Duodenal mucosa (tissue), 2 donors: ENCODE results near the gene ID4.
"Not testable (repeated sequence)": the region's sequence is repeated elsewhere in the genome, so short reads cannot be mapped to it uniquely, and the experiment has no call there.

ENCODE experiments used
- H3K27ac ChIP-seq: one replicate; pipeline ENCODE4 v1.7.0; 2013; ENCODE audit warnings: low read depth, low read length
- H3K27me3 ChIP-seq, 2 donors: one replicate each; pipeline ENCODE4 v1.7.0; 2013; ENCODE audit warnings: low read length in 2 of 2, control low read depth in 1 of 2; ENCODE audit not compliant: insufficient read depth in 2 of 2, control insufficient read depth in 1 of 2
- H3K36me3 ChIP-seq, 2 donors: one replicate each; pipeline ENCODE4 v1.7.0; 2013; ENCODE audit warnings: low read length in 2 of 2, control low read depth in 1 of 2; ENCODE audit not compliant: insufficient read depth in 2 of 2, control insufficient read depth in 1 of 2
- H3K4me1 ChIP-seq, 2 donors: one replicate each; pipeline ENCODE4 v1.7.0; 2013; ENCODE audit warnings: low read length in 2 of 2, control low read depth in 1 of 2; ENCODE audit not compliant: insufficient read depth in 2 of 2, control insufficient read depth in 1 of 2
- H3K4me3 ChIP-seq, 2 donors: one replicate each; pipeline ENCODE4 v1.7.0; 2013; ENCODE audit warnings: low read length in 2 of 2, low read depth in 1 of 2
- H3K9ac ChIP-seq, 2 donors: one replicate each; pipeline ENCODE4 v1.7.0; 2013; ENCODE audit warnings: low read length in 2 of 2, low read depth in 1 of 2
- H3K9me3 ChIP-seq, 2 donors: one replicate each; pipeline ENCODE4 v1.7.0; 2013; ENCODE audit warnings: low read length in 2 of 2, control low read depth in 1 of 2; ENCODE audit not compliant: control insufficient read depth in 1 of 2

Gene ID4

DNA sequence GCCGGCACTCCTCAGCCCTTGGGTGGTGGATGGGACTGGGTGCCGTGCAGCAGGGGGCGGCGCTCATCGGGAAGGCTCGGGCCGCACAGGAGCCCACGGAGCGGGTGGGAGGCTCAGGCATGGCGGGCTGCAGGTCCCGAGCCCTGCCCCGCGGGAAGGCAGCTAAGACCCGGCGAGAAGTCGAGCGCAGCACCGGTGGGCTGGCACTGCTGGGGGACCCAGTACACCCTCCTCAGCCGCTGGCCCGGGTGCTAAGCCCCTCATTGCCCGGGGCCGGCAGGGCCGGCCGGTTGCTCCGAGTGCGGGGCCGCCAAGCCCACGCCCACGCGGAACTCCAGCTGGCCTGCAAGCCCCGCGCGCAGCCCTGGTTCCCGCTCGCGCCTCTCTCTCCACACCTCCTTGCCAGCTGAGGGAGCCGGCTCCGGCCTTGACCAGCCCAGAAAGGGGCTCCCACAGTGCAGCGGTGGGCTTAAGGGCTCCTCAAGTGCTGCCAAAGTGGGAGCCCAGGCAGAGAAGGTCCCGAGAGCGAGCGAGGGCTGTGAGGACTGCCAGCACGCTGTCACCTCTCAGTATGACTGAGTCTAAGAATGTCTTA, 17.3 kb downstream of the ID4 start:
- not testable (repeated sequence) for H3K9me3 ChIP-seq, H3K27ac ChIP-seq, H3K4me3 ChIP-seq, H3K4me1 ChIP-seq, H3K27me3 ChIP-seq, H3K9ac ChIP-seq, H3K36me3 ChIP-seq

DNA sequence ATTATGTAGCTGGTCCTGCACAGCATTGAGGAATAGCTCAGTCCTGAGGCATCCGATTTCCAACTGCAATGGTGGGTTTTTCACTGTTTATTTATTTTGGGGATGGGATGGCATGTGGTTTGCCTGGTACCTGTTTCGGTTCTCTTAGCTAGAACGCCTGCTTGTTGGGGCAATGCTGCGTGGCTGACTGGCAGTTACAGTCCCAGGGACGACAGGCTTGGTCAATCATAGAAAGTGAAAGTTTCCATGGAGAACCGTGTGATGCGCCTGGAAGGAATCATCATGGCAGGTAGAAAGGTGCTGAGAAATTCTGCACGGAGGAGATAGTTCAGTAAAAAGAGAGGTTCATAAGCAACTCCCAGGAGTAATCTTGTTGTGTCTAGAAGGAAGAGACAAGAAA, 18.4 kb downstream of the ID4 start:
- Histone ChIP-seq H3K27ac (no peak overlapping the region), H3K36me3 (no peaks in the 10 kb centered on the region), H3K27me3 (no peaks in the 10 kb centered on the region), H3K9me3 (no peaks in the 10 kb centered on the region), H3K9ac (no peak overlapping the region), H3K4me3 (no peak overlapping the region), H3K4me1 (peaks cover 0 to 5% of the 10 kb centered on the region in 2 donors)

DNA sequence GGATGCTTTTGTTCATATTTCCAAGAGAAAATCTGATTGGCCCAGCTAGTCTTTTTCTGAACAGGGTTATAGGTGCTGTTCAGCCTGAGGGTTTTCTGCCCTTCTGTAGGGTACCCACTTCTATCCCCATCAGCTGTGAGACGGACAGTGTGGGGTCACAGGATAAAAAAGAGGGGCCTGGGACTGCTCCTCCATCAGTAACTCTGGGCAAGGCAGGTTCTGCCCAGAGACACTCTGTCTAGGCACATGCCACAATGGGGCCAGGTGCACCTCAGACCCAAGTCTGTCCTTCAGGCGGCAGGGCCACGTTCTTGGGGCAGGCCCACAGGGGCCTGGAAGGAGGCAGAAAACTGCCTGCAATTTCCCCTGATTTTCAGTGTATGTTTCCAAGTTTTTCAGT, 20.0 kb downstream of the ID4 start:
- H3K9me3 ChIP-seq = no peaks in the 10 kb centered on the region
- H3K27me3 ChIP-seq = no peaks in the 10 kb centered on the region
- no peaks in the 10 kb centered on the region for H3K36me3 ChIP-seq

DNA sequence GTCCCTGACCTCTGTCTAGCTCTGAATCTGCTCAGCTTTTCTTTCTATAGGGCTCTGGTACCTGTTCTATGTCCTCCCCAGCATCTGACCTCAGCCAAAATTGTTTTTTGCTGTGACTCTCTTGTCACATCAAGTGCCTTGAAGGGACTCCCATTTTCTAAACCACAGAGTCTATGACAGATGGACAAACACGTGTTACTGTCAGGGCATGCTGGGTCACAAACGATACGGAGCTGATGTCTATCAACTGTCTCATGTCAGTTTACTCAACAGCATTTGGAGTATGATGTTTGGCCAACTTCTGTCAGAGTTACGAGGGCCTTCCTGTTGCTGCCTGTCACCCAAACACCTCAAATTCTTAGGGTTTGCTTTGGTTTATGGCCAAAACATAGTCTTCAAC, 20.5 kb downstream of the ID4 start:
- H3K27ac ChIP-seq = no peak overlapping the region
- H3K4me1 ChIP-seq = no peaks in the 10 kb centered on the region

More for the DNA sequence above, 20.0 kb downstream of the ID4 start:
- Histone ChIP-seq H3K4me1 (no peaks in the 10 kb centered on the region), H3K27ac (no peak overlapping the region), H3K4me3 (no peak overlapping the region), H3K9ac (no peak overlapping the region)

DNA sequence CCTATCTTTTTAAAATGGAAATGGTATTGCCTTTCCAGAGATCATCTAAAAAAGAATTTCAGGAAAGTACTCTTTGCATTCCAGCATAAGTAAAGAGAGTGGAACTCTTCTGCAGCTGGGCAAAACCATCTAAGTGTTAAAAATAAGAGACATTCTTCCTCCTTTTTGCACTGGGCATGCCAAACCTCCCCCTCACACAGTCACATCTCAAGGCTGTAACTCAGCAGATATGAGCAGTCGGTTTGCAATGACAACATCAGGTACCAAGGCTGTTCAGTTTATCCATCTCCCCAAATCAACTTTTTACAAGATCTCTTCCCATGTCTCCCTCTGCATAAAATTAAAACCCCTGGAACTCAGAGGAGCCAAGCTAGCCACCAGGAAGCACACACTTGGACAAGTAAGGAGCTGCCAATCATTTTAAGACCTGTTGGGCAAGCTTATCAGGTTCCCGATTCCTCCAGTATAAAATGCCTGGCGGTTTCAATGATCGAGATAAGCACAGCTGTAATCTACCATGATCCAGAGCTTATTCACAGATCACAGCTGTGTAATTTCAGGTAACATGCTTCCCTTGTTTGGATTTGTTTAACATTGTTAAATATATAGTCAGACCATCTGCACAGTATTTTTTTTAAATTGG, 23.2 kb downstream of the ID4 start:
- H3K9me3 ChIP-seq = no peaks in the 10 kb centered on the region

More for the DNA sequence above, 20.5 kb downstream of the ID4 start:
- no peaks in the 10 kb centered on the region for H3K9me3 ChIP-seq
- H3K9ac ChIP-seq = no peak overlapping the region
- H3K36me3 ChIP-seq = no peaks in the 10 kb centered on the region
- no peaks in the 10 kb centered on the region for H3K27me3 ChIP-seq
- no peak overlapping the region for H3K4me3 ChIP-seq

DNA sequence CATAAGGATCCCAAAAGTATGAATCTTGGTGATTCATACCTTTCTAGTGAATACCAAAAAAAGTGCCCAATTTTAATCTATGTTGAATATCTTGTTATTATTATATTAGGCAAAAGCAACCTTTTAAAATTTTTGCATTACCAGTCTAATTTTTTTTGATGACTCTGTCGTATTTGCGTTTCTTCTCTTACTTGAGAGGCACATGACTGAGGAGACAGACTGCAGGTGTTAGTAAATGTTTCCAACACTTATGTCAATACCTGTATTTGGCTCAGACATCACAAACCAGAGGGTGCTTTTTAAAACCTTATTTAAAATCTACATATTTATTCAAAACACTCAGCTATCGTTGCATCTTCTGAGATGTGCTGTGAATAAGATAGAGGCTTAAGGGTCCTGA, 27.1 kb downstream of the ID4 start:
- Histone ChIP-seq H3K4me3 (no peak overlapping the region), H3K4me1 (no peaks in the 10 kb centered on the region), H3K9ac (no peak overlapping the region), H3K36me3 (no peaks in the 10 kb centered on the region), H3K9me3 (no peaks in the 10 kb centered on the region), H3K27me3 (no peaks in the 10 kb centered on the region), H3K27ac (no peak overlapping the region)

More for the DNA sequence above, 23.2 kb downstream of the ID4 start:
- H3K4me1 ChIP-seq = no peaks in the 10 kb centered on the region
- no peak overlapping the region for H3K27ac ChIP-seq
- H3K27me3 ChIP-seq = no peaks in the 10 kb centered on the region
- H3K9ac ChIP-seq = no peak overlapping the region
- H3K36me3 ChIP-seq = no peaks in the 10 kb centered on the region
- H3K4me3 ChIP-seq = no peak overlapping the region

DNA sequence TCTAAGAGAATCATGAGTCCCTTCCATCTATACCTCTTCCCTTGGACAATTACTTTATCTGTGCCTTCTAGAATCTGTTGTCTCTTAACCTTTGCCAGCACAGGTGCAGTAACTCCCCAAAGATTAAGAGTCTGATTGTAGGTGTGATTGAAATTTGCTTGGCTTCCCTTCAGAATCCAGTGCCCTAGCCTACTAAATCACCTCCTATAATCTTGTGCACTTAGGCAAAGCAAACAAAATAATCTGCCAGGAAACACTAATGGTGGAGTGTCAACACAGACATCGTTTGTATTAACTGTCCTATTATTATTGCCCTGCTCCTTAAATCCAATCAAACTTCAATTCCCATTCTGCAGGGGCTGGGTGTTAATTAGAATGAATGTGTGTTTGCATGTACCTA, 28.0 kb downstream of the ID4 start:
- no peak overlapping the region for H3K27ac ChIP-seq
- no peak overlapping the region for H3K4me3 ChIP-seq
- H3K36me3 ChIP-seq = no peaks in the 10 kb centered on the region
- no peak overlapping the region for H3K9ac ChIP-seq
- no peaks in the 10 kb centered on the region for H3K4me1 ChIP-seq
- H3K9me3 ChIP-seq = no peaks in the 10 kb centered on the region
- no peaks in the 10 kb centered on the region for H3K27me3 ChIP-seq

DNA sequence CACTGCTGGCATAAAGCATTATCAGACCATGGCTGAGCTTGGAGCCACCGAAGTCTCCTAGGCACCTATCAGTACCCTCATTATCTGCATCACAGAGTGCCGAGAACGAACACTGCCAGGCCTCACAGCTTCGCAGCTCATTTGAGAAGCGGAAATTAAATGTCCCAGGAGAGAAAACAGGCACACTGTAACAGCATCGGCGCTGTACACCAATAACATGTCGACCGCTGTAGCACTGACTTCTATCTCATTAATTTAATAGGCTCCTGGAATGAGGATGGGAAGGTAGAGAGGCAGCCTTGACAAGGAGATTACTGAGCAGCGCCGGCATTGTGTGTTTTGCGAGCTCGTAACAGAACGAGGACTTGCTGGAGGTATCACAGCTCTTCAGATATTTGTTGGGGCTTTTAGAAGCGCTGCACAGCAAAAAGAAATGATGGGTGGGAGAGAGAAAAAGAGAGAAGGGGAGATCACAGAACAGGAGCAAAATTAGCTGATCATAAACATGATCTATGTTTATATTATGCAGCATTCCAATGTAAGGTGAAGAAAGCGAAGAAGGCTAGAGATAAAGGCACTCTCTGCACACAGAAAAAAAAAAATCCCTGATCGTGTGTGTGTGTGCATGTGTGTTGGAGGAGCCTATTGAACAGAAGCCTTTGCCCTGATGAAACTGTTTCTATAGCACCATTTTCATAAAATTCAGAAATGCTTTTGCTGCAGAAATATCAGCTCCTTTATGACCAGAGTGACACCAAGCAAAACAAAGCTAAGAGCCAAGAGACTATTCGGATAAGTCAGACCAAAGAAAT, 29.2 kb downstream of the ID4 start:
- H3K4me3 ChIP-seq = no peak overlapping the region
- no peak overlapping the region for H3K27ac ChIP-seq

DNA sequence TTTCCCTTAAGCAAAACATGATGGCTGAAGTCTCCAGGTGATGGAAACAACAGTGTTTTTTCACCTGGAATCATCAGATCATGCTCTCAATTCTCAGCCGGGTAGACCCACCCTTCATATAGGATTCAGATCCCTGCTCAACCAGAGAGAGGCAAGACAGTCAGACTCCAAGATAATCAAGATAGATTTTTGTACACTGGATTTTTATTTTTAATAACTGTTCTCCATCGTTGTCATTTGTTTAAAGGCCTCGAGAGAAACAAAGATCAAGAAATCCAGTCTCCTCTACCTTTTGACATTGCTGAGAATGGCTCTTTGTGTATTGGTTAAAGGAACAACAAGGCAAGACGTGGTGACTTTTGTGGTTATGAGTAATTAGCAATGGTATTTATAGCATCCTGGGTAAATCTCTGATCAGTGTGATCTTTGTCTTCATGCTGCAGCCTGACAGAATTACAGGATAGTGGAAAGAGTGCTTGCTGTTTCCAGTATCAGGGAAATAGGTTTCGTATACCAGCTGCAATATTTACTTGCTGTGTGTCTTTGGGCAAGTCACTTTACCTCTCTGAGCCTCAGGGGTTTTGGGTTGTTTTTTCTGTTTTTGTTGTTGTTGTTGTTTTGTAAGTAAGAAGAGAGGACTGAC, 29.9 kb downstream of the ID4 start:
- Histone ChIP-seq H3K36me3 (no peaks in the 10 kb centered on the region), H3K4me1 (no peaks in the 10 kb centered on the region), H3K27ac (no peak overlapping the region), H3K9me3 (no peaks in the 10 kb centered on the region), H3K4me3 (no peak overlapping the region), H3K9ac (no peak overlapping the region), H3K27me3 (no peaks in the 10 kb centered on the region)

More for the DNA sequence above, 29.2 kb downstream of the ID4 start:
- Histone ChIP-seq H3K9ac (no peak overlapping the region), H3K36me3 (no peaks in the 10 kb centered on the region), H3K4me1 (no peaks in the 10 kb centered on the region), H3K9me3 (no peaks in the 10 kb centered on the region), H3K27me3 (no peaks in the 10 kb centered on the region)

DNA sequence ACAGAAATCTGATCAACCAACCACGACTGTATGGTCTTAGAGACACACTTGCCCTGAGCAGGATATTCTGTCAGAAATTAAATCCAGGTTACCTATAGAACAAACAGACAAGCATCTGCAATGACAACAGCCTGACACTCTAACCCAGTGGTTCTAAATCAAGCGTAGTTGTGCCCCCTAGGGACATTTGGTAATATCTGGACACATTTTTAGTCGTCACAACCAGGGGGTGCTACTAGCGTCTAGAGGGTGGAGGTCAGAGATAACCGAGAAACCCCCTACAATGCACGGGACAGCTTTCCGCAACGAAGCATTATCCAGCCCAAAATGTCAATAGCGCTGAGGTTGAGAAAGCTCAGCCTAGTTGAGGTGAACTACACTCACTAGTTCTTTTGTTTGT, 32.3 kb downstream of the ID4 start:
- Histone ChIP-seq H3K9ac (no peak overlapping the region), H3K4me1 (no peaks in the 10 kb centered on the region), H3K4me3 (no peak overlapping the region), H3K27ac (no peak overlapping the region), H3K9me3 (no peaks in the 10 kb centered on the region), H3K36me3 (no peaks in the 10 kb centered on the region), H3K27me3 (no peaks in the 10 kb centered on the region)
